NCI-H1930 (cell line): ENCODE measurements around the gene NARS2.

Source experiments
- DNase-seq, 2 experiments: peaks; one replicate each; lab custom pipeline; 2025; lab: John Stamatoyannopoulos, UW

The NARS2 gene

GRCh38 chr11:78408619-78409018, 166.0 kb downstream of the NARS2 start:
- no peak for DNase-seq

DNA sequence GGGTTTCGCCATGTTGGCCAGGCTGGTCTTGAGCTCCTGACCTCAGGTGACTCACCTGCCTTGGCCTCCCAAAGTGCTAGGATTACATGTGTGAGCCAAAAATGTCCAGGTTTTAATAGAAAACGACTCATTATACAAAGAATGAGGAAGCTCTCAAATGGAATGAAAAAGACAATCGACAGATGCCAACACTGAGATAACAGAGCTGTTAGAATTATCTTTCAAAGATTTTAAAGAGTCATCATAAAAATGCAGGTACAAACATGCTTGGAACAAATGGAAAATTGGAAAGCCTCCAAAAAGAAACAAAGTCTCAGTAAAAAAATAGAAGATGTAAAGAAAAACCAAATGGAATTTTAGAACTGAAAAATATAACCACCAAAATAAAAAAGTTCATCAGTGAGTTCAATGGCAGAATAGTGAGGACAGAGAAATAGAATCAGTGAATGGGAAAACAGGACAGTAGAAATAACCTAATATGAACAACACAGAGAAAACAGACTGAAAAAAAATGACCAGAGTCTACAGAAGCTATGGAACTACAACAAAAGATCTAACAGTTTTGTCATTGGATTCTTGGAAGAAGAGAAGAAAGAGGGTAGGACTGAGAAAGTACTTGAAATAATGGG, 168.0 kb downstream of the NARS2 start:
- no peak for DNase-seq

DNA sequence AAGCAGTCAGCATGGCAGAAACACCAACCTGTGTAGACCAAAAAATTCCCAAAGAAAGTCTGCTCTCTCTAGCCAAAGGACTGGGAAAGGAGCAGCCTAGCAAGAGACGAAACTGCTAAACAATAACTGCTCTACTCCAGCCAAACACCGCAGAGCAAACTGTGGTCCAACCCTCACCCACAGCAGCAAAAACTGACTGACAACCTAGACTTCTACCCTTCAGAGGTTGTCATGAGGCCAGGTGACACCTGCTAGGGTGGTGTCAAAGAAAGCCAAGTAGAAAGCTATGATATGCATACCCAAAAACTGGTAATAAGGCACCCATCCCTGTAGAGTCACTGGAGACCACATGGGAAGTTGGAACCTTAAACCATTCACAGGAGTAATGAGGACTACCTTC, 168.9 kb downstream of the NARS2 start:
- no peak for DNase-seq

- DNase-seq: no peak
Measured at GRCh38 chr11:78403781-78404180, 170.9 kb downstream of the NARS2 start.

DNA sequence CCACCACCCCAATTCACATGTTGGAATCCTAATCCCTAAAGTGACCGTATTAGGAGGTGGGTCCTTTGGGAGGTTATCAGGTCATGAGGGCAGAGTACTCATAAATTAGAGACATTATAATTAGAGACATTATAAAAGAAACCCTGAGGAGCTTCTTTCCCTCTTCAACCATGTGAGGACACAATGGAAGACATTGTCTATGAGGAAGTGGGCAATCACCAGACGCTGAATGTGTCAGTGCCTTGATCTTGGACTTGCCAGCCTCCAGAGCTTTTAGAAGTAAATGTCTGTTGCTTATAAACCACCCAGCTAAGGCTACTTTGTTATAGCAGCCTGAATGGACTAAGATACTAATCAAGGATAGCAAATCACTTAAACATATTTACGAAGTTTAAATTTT, 171.8 kb downstream of the NARS2 start:
- no peak for DNase-seq

- no peak for DNase-seq
Measured at GRCh38 chr11:78400702-78401101, 174.0 kb downstream of the NARS2 start.

DNA sequence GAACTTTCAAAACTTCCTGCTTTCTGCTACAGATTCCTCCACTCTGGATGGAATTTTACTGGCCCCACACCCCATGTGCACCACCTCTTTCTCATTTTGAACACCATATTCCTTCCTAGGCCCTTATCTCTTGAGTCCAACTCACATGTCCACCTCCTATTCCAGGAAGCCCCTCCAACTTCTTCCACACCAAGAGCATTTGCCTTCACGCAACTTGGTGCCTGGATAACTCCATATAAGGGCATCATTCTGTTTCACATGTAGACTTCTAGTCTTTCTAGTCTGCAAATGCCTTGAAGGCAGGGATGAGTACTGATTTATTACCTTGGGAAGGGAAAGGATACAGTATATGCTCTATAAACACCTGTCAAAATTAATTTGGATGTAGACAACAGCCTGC, 174.5 kb downstream of the NARS2 start:
- no peak for DNase-seq

GRCh38 chr11:78399136-78399535, 175.5 kb downstream of the NARS2 start:
- DNase-seq: no peak

DNA sequence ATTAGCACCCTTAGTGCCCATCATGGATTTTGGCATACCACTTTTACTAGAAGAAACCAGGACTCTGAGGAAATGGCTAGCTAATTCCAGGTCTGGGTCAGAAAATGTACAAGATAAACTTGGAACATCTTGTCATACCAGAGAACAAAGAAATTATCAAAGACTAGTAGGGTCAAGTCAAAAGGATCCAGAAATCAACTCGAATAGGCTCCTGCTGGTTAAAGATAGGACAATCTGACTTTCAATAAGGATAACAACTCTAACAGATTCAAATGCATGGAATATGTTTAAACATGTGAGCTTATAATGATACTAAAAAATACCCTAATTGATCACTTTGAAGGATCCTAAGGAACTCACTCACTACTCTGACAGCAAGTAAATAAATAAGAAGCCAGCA, 175.9 kb downstream of the NARS2 start:
- no peak for DNase-seq

DNA sequence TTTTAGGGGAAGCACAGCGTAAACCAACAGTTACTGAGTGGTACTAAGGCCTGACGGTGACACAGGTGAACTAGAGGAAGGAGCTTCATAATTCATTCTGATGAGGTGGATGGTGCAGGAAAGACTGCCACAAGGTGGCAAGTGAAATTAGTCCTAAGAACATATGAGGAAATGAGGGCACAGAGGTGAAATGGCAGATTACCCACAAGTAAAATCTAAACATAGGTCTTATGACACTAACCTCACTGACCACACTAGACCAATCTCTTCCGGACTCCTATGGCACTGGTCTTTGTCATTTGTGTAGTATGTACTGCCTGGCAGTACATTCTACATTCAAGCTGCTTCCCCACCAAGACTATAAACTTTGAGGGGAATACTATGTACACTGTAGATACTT, 177.3 kb downstream of the NARS2 start:
- DNase-seq: no peak

DNA sequence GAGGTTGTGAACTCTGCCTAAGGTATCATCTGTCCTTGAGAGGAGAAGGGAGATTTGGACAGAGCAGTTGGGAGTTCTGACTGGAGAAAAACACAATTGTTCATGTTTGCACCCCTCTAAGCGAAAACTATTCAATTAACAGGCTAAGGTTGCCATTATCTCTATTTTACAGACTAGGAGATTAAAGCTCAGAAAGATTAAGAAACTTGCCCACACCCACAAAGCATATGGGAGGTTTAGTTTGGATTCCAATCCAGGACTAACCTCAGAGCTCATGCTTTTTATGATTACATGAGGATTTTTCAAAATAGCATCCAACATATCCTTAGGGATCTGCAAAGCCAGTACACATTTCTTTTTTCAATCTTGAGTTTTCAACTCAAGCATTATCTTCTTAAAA, 179.1 kb downstream of the NARS2 start:
- no peak for DNase-seq

DNA sequence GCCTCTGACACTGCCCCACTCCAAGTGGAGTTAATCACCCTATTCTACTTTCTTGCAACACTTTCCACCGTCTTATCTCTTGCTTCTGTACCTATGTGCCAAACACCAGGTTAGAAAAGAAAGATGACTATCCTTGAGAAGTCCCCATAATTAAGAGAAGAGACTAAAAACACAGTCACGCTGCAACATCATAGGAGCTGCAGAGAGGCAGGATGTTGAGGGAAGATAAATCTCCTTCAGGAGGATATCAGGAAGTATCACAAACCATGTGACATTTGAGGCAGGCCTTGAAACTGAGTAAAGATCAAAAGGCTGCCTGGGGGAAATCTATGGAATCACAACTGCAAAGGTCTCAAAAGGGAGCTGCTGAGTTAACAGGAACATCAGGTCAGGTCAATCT, 181.8 kb downstream of the NARS2 start:
- no peak for DNase-seq

- no peak for DNase-seq
Measured at GRCh38 chr11:78391424-78391823, 183.2 kb downstream of the NARS2 start.

DNA sequence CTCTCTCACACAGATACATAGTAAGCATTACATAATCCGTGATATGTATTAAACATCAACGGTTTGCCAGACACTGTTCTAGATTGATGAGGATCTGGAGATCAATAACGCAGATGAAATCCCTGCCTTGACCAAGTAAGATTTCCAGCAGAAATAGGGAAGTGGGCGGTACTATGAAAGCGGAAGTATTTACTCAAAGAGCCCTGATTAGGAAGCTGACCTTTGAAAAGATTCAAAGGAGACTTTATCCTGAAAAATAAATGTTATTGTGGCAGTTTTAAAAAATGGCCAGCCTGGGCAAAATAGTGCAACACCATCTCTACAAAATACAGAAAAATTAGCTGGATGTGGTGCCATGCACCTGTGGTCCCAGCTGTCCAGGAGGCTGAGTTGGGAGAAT, 183.9 kb downstream of the NARS2 start:
- no peak for DNase-seq

DNA sequence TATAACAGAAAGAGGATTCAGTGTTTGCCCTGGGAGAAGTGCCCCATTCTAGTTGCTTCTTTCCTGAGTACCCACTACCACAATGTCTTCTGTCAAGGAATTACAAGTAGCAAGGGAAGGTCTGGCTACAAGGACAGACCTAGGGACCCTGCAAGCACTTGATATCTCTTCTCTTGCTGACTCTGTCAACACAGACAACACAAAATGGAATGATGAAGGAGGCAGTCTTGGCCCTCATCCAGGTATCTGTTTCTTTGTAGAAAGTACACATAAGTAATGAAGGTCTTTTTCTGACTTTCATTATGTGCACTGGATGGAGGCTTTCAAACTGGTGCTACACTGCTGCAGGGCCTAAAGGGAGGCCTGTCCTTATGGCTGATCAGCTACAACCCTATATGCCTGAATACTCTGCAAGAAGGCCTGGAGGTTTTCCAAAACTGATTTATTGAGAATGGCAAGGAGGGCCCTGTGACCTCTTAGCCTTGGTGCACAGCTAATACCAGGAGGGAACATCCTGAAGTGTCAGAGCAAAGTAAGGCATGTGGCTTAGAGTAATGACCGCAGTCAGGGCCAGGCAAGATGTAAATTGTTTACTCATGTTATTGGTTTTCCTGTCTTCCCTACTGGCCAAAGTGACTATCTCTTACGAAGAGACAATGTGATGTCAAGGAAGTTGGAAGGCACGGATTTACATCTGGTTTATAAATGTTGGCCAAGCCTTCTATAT, 188.3 kb downstream of the NARS2 start:
- no peak for DNase-seq
